Measurements from ENCODE around the gene STAB2.

Gene STAB2

DNA sequence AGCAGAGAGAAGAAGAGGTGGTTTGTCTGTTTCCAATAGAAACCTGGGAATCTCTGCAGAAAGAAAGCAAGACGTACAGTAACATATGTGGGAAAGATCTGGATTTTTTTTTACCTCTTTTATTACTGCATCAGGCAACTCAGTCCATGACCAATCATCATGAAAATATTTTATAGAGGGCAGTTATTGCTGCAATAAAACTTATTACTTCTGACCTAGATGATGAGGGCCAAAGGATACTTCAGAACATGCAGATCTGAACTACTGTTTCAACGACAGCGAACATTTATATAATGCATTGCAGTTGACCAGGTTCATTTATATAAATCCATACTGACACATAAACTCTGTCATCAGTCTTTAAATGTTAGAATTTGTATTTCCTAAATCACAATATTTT lies 67.7 kb downstream of the STAB2 start:
- Histone ChIP-seq H3K4me1 (ENCODE audit: control insufficient read depth, insufficient read depth, low read length) (no peaks in the 10 kb centered on the region), H3K4me3 (ENCODE audit: low read length) (no peak overlapping the region), H3K36me3 (ENCODE audit: insufficient read depth, low read length) (no peaks in the 10 kb centered on the region), H3K9me3 (replicated peaks; ENCODE audit: low read length) (no peaks in the 10 kb centered on the region), H3K4me2 (ENCODE audit: low read length) (no peak overlapping the region), H3K9ac (ENCODE audit: low read depth, low read length) (no peak overlapping the region), H3K27me3 (ENCODE audit: control insufficient read depth, insufficient read depth, low read length) (peaks cover 24% of the 10 kb centered on the region)

DNA sequence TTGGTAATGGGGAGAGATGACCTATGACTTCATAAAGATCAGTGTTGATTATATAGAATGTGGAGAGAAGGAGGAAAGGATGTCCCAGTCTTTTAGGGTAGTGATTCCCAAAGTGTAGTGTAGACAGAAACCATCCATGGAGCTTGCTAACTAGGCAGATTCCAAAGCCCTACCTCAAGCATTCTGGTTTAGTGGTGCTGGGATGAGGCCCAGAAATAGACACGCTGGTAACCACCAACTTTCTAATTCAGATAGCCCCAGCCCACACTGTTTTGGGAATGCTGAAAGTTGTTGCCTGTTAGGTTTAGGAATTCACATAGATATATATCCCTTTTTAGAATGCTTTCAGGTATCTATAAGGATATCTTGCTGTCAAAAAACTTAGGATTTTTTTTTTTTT lies 69.2 kb downstream of the STAB2 start:
- Histone ChIP-seq H3K4me3 (ENCODE audit: low read length) (no peak overlapping the region), H3K9me3 (replicated peaks; ENCODE audit: low read length) (no peaks in the 10 kb centered on the region), H3K27me3 (ENCODE audit: control insufficient read depth, insufficient read depth, low read length) (peaks cover 38% of the 10 kb centered on the region), H3K9ac (ENCODE audit: low read depth, low read length) (no peak overlapping the region), H3K36me3 (ENCODE audit: insufficient read depth, low read length) (no peaks in the 10 kb centered on the region), H3K4me1 (ENCODE audit: control insufficient read depth, insufficient read depth, low read length) (no peaks in the 10 kb centered on the region), H3K4me2 (ENCODE audit: low read length) (no peak overlapping the region)

- Histone ChIP-seq H3K36me3 (ENCODE audit: insufficient read depth, low read length) (no peaks in the 10 kb centered on the region), H3K9me3 (replicated peaks; ENCODE audit: low read length) (no peaks in the 10 kb centered on the region), H3K4me1 (ENCODE audit: control insufficient read depth, insufficient read depth, low read length) (no peaks in the 10 kb centered on the region), H3K4me2 (ENCODE audit: low read length) (no peak overlapping the region), H3K9ac (ENCODE audit: low read depth, low read length) (no peak overlapping the region), H3K27me3 (ENCODE audit: control insufficient read depth, insufficient read depth, low read length) (peaks cover 49% of the 10 kb centered on the region), H3K4me3 (ENCODE audit: low read length) (no peak overlapping the region)
Observed at GRCh38 chr12:103657331-103657730, 70.3 kb downstream of the STAB2 start.

DNA sequence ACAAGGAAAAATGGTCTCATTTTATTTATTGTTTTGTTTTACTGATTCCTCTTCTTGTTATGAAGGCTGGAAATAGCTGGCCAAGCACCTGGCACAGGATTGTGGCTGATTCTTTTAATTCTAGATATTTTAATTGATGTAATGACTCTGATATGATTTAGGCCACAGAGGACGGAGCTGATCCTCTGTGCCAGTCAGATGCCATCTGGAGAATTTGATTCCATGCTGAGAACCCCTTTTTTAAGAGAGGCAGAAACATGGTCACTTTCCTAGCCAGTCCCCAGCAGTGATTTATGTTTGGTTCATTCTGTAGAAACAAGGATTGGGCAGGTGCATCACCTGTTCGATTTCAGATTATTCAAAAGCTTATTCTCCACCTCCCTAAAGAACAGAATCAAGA lies 77.6 kb downstream of the STAB2 start:
- no peak overlapping the region for H3K9ac ChIP-seq (ENCODE audit: low read depth, low read length)
- no peak overlapping the region for H3K4me3 ChIP-seq (ENCODE audit: low read length)
- H3K27me3 ChIP-seq (ENCODE audit: control insufficient read depth, insufficient read depth, low read length): peaks cover 46% of the 10 kb centered on the region
- no peaks in the 10 kb centered on the region for H3K4me1 ChIP-seq (ENCODE audit: control insufficient read depth, insufficient read depth, low read length)
- H3K9me3 ChIP-seq (replicated peaks; ENCODE audit: low read length): no peaks in the 10 kb centered on the region
- H3K36me3 ChIP-seq (ENCODE audit: insufficient read depth, low read length): no peaks in the 10 kb centered on the region
- no peak overlapping the region for H3K4me2 ChIP-seq (ENCODE audit: low read length)

GRCh38 chr12:103665971-103666370 lies 78.9 kb downstream of the STAB2 start:
- no peaks in the 10 kb centered on the region for H3K4me1 ChIP-seq (ENCODE audit: control insufficient read depth, insufficient read depth, low read length)
- no peak overlapping the region for H3K4me3 ChIP-seq (ENCODE audit: low read length)
- H3K9me3 ChIP-seq (replicated peaks; ENCODE audit: low read length): no peaks in the 10 kb centered on the region
- no peak overlapping the region for H3K9ac ChIP-seq (ENCODE audit: low read depth, low read length)
- H3K27me3 ChIP-seq (ENCODE audit: control insufficient read depth, insufficient read depth, low read length): peaks cover 32% of the 10 kb centered on the region
- no peak overlapping the region for H3K4me2 ChIP-seq (ENCODE audit: low read length)
- H3K36me3 ChIP-seq (ENCODE audit: insufficient read depth, low read length): no peaks in the 10 kb centered on the region

- Histone ChIP-seq H3K4me3 (ENCODE audit: low read length) (no peak overlapping the region), H3K4me1 (ENCODE audit: control insufficient read depth, insufficient read depth, low read length) (peaks cover 2% of the 10 kb centered on the region), H3K9me3 (replicated peaks; ENCODE audit: low read length) (no peaks in the 10 kb centered on the region), H3K27me3 (ENCODE audit: control insufficient read depth, insufficient read depth, low read length) (peaks cover 21% of the 10 kb centered on the region), H3K9ac (ENCODE audit: low read depth, low read length) (no peak overlapping the region), H3K36me3 (ENCODE audit: insufficient read depth, low read length) (no peaks in the 10 kb centered on the region), H3K4me2 (ENCODE audit: low read length) (no peak overlapping the region)
Observed at GRCh38 chr12:103667125-103667524, 80.1 kb downstream of the STAB2 start.

- H3K4me3 ChIP-seq (ENCODE audit: low read length): no peak overlapping the region
- peaks cover 12% of the 10 kb centered on the region for H3K27me3 ChIP-seq (ENCODE audit: control insufficient read depth, insufficient read depth, low read length)
- no peaks in the 10 kb centered on the region for H3K9me3 ChIP-seq (replicated peaks; ENCODE audit: low read length)
- H3K9ac ChIP-seq (ENCODE audit: low read depth, low read length): no peak overlapping the region
- no peak overlapping the region for H3K4me2 ChIP-seq (ENCODE audit: low read length)
- peaks cover 8% of the 10 kb centered on the region for H3K4me1 ChIP-seq (ENCODE audit: control insufficient read depth, insufficient read depth, low read length)
- H3K36me3 ChIP-seq (ENCODE audit: insufficient read depth, low read length): no peaks in the 10 kb centered on the region
Observed at GRCh38 chr12:103668520-103668919, 81.4 kb downstream of the STAB2 start.

DNA sequence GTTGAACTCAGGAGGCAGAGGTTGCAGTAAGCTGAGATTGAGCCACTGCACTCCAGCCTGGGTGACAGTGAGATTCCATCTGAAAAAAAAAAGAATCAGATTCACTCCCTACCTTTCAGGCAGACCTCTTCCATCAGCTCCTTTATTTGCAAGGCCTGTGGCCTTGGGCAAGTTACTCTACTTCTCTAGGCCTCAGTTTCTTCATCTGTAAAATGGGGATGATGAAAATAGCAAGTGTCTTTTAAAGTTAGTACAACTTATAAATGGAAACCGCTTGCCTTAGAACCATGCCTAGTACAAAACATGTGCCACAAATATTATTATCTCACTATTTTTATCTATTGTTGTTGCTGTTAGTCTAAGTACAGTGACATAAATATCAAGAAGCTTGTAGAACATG lies 84.3 kb downstream of the STAB2 start:
- Histone ChIP-seq H3K4me3 (ENCODE audit: low read length) (no peak overlapping the region), H3K9me3 (replicated peaks; ENCODE audit: low read length) (no peaks in the 10 kb centered on the region), H3K9ac (ENCODE audit: low read depth, low read length) (no peak overlapping the region), H3K27me3 (ENCODE audit: control insufficient read depth, insufficient read depth, low read length) (peaks cover 8% of the 10 kb centered on the region), H3K4me1 (ENCODE audit: control insufficient read depth, insufficient read depth, low read length) (peaks cover 8% of the 10 kb centered on the region), H3K4me2 (ENCODE audit: low read length) (no peak overlapping the region), H3K36me3 (ENCODE audit: insufficient read depth, low read length) (no peaks in the 10 kb centered on the region)

DNA sequence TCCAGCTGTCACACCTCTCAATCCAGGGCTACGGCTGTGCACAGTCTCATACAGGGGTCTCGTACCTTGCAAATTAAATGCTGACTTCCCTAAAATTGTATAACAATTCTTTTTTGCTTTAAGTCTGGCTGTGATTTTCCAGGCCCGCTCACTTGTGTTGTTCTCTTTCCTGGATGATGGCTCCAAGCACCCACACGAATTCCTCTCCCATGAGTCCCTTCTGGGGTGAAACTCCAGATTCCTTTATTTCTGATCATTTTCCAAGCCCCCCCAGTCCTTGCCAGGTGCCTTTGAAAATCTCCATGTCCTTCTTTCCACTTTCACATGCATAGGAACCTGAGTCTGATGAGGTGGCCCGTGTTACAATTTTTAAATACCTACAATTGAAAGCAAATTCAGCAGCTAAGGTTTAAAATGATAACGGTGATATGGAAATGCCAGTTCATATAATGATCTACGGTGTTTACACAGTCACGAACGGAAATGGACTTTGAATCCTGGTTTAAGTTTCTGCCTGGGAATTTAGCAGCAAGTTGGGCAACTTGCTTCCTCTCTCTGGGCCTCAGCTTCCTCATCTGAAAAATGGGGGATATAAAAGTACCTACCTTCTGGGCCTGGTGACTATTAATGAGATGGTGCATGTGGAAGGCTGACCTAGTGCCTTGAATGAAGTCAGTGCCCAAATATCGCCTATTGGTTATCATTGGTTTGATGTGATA lies 85.5 kb downstream of the STAB2 start:
- H3K4me2 ChIP-seq (ENCODE audit: low read length): no peak overlapping the region
- no peaks in the 10 kb centered on the region for H3K9me3 ChIP-seq (replicated peaks; ENCODE audit: low read length)
- no peak overlapping the region for H3K9ac ChIP-seq (ENCODE audit: low read depth, low read length)
- H3K27me3 ChIP-seq (ENCODE audit: control insufficient read depth, insufficient read depth, low read length): peaks cover 5% of the 10 kb centered on the region
- no peaks in the 10 kb centered on the region for H3K36me3 ChIP-seq (ENCODE audit: insufficient read depth, low read length)
- H3K4me3 ChIP-seq (ENCODE audit: low read length): no peak overlapping the region
- peaks cover 8% of the 10 kb centered on the region for H3K4me1 ChIP-seq (ENCODE audit: control insufficient read depth, insufficient read depth, low read length)

DNA sequence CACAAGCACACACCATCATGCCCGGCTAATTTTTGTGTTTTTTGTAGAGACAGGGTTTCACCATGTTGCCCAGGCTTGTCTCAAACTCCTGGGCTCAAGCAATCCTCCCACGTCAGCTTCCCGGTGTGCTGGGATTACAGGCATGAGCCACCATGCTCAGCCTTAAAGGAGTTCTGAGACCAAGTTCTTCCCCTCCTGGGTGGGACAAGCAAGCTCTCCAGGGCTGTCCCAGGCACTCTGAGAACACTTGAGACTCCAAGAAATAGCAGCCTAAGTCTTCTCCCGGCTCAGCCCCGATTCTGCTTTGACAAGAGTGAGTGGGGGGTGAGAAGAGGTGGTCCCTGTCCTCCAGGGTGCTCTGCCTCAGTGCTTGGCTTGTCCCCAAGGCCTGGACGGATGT lies 86.4 kb downstream of the STAB2 start:
- H3K4me2 ChIP-seq (ENCODE audit: low read length): no peak overlapping the region
- peaks cover 8% of the 10 kb centered on the region for H3K4me1 ChIP-seq (ENCODE audit: control insufficient read depth, insufficient read depth, low read length)
- H3K4me3 ChIP-seq (ENCODE audit: low read length): no peak overlapping the region
- peaks cover 5% of the 10 kb centered on the region for H3K27me3 ChIP-seq (ENCODE audit: control insufficient read depth, insufficient read depth, low read length)
- no peak overlapping the region for H3K9ac ChIP-seq (ENCODE audit: low read depth, low read length)
- H3K36me3 ChIP-seq (ENCODE audit: insufficient read depth, low read length): no peaks in the 10 kb centered on the region
- no peaks in the 10 kb centered on the region for H3K9me3 ChIP-seq (replicated peaks; ENCODE audit: low read length)

DNA sequence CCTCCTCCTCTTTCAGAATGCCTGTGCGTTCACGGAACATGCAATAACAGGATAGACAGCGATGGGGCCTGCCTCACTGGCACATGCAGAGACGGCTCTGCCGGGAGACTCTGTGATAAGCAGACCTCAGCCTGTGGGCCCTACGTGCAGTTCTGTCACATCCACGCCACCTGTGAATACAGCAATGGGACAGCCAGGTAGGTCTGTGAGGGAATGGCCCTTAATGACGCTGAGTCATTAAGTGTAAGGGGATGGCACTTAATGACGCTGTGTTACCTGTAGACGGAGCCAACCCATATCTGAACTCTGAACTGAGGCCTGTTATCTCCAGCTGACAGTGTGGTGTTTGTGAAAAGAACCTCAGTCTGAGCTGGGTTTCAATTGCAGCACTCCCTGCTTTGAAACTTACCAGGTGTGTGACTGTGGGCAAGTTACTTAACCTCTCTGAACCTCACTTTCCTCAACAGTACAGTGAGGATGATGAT lies 86.9 kb downstream of the STAB2 start:
- no peaks in the 10 kb centered on the region for H3K9me3 ChIP-seq (replicated peaks; ENCODE audit: low read length)
- H3K4me1 ChIP-seq (ENCODE audit: control insufficient read depth, insufficient read depth, low read length): peaks cover 8% of the 10 kb centered on the region
- peaks cover 5% of the 10 kb centered on the region for H3K27me3 ChIP-seq (ENCODE audit: control insufficient read depth, insufficient read depth, low read length)
- H3K36me3 ChIP-seq (ENCODE audit: insufficient read depth, low read length): no peaks in the 10 kb centered on the region
- no peak overlapping the region for H3K4me2 ChIP-seq (ENCODE audit: low read length)
- H3K4me3 ChIP-seq (ENCODE audit: low read length): no peak overlapping the region
- H3K9ac ChIP-seq (ENCODE audit: low read depth, low read length): no peak overlapping the region

- H3K4me3 ChIP-seq (ENCODE audit: low read length): no peak overlapping the region
- no peaks in the 10 kb centered on the region for H3K36me3 ChIP-seq (ENCODE audit: insufficient read depth, low read length)
- peaks cover 8% of the 10 kb centered on the region for H3K4me1 ChIP-seq (ENCODE audit: control insufficient read depth, insufficient read depth, low read length)
- no peak overlapping the region for H3K4me2 ChIP-seq (ENCODE audit: low read length)
- peaks cover 5% of the 10 kb centered on the region for H3K27me3 ChIP-seq (ENCODE audit: control insufficient read depth, insufficient read depth, low read length)
- no peak overlapping the region for H3K9ac ChIP-seq (ENCODE audit: low read depth, low read length)
- H3K9me3 ChIP-seq (replicated peaks; ENCODE audit: low read length): no peaks in the 10 kb centered on the region
Observed at GRCh38 chr12:103676893-103677292, 89.8 kb downstream of the STAB2 start.

All from skeletal muscle satellite cell (primary cell).